ENCODE measurements around the gene VIPR2. TPM values are rescaled to one million over a fixed set of nuclear protein-coding genes. Genes with fewer than 3 reads are reported as not detected.
"Not testable (repeated sequence)": the region's sequence is repeated elsewhere in the genome, so short reads cannot be mapped to it uniquely, and the experiment has no call there.

VIPR2 gene
- total RNA-seq, 1 donor from 2014 or later = 0.07 TPM

DNA sequence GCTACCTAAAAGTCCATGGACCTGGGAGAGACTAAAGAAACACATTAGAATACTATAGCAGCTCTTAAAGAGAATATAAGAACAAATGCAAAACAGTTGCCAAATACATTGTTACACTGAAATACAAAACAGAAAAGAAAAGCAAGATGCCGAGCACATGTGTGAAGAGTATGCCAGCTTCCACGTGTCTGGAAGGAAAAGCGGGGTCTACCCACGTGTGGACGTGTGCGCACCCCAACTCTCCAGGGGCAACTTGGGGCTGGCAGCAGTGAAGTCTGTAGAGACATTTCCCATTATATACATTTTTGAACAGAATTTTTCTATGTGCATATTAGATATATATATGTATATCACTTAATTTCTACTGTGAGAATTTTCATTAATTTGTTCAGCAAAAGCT, 6.2 kb downstream of the VIPR2 start:
- Mint-ChIP-seq H3K27me3 (ENCODE audit: low read depth) (peaks cover 57% of the 10 kb centered on the region), H3K36me3 (ENCODE audit: low read depth) (no peaks in the 10 kb centered on the region), H3K4me3 (ENCODE audit: unreplicated experiment) (no peak overlapping the region), H3K4me1 (ENCODE audit: low read depth) (peaks cover 8% of the 10 kb centered on the region), H3K9me3 (ENCODE audit: low read depth) (no peaks in the 10 kb centered on the region), H3K27ac (ENCODE audit: unreplicated experiment) (no peak overlapping the region)
- TF ChIP-seq, protein P1, sequence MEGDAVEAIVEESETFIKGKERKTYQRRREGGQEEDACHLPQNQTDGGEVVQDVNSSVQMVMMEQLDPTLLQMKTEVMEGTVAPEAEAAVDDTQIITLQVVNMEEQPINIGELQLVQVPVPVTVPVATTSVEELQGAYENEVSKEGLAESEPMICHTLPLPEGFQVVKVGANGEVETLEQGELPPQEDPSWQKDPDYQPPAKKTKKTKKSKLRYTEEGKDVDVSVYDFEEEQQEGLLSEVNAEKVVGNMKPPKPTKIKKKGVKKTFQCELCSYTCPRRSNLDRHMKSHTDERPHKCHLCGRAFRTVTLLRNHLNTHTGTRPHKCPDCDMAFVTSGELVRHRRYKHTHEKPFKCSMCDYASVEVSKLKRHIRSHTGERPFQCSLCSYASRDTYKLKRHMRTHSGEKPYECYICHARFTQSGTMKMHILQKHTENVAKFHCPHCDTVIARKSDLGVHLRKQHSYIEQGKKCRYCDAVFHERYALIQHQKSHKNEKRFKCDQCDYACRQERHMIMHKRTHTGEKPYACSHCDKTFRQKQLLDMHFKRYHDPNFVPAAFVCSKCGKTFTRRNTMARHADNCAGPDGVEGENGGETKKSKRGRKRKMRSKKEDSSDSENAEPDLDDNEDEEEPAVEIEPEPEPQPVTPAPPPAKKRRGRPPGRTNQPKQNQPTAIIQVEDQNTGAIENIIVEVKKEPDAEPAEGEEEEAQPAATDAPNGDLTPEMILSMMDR (IDR thresholded peaks at IDR 0.05) = no peak
- DNase-seq (ENCODE audit: low spot score) = no peak

DNA sequence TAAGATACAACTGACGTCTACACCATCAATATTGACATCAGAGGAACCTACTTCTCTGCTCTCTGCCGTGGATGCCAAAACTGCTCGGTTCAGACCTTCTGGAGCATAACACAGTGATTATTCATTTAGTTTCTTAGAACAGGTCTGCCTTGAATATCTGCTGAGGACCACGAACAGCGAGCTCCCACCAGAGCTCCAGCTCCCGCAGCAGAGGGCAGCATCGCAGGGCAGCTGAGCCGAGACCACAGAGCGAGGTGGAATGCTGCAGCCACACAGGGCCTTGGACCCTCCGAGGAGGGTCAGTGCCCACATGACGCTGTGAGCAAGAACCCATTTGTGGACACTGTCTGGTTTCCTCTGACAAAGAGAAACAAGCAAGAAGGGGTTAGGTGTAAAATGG, 6.8 kb downstream of the VIPR2 start:
- peaks cover 8% of the 10 kb centered on the region for H3K4me1 Mint-ChIP-seq (ENCODE audit: low read depth)
- no peaks in the 10 kb centered on the region for H3K36me3 Mint-ChIP-seq (ENCODE audit: low read depth)
- peaks cover 52% of the 10 kb centered on the region for H3K27me3 Mint-ChIP-seq (ENCODE audit: low read depth)
- no peak overlapping the region for H3K27ac Mint-ChIP-seq (ENCODE audit: unreplicated experiment)
- H3K4me3 Mint-ChIP-seq (ENCODE audit: unreplicated experiment) = no peak overlapping the region
- H3K9me3 Mint-ChIP-seq (ENCODE audit: low read depth) = no peaks in the 10 kb centered on the region
- TF ChIP-seq, protein P1 (IDR thresholded peaks at IDR 0.05) = no peak
- no peak for DNase-seq (ENCODE audit: low spot score)

DNA sequence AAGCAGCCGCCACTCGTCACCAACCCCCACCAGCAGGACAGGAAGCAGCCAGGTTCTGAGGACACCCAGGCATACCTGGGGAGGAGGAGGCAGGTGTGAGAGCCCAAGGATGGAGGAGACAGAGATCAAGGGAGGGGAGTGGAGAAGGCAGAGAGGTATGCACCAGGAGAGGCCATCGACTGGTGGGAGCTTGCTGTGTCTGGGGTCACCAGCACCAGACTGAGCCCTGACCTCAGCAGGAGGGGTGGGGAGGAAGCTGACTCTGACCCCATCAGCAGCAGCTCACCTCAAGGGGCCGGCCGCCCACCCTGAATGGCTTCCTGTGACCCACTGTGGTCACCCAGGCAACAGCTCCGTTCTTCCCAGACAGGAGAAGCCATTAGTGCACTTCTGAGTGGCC, 7.8 kb downstream of the VIPR2 start:
- peaks cover 8% of the 10 kb centered on the region for H3K4me1 Mint-ChIP-seq (ENCODE audit: low read depth)
- H3K9me3 Mint-ChIP-seq (ENCODE audit: low read depth) = no peaks in the 10 kb centered on the region
- no peak overlapping the region for H3K27ac Mint-ChIP-seq (ENCODE audit: unreplicated experiment)
- DNase-seq (ENCODE audit: low spot score) = no peak
- no peak overlapping the region for H3K4me3 Mint-ChIP-seq (ENCODE audit: unreplicated experiment)
- H3K36me3 Mint-ChIP-seq (ENCODE audit: low read depth) = no peaks in the 10 kb centered on the region
- TF ChIP-seq, protein P1 (IDR thresholded peaks at IDR 0.05) = no peak
- H3K27me3 Mint-ChIP-seq (ENCODE audit: low read depth) = peaks cover 43% of the 10 kb centered on the region

DNA sequence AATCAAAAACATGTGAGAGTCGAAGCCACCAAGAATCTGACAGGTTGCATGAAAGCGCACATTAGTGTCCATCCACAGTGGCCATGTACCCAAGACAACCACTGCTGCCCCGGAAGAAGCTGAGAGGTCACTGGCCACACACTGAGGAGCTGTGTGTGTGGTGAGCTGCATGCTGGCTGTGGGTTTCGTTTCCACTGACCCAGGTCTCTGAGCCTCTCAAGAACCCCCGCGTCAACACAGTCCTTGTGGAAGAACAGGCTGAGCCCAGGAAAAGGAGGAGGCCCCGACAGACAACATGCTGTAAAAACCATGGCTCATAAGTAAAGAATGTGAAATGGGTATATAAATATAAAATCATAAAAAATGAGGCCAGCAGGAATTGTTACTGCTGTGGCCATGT, 8.2 kb downstream of the VIPR2 start:
- no peak for DNase-seq (ENCODE audit: low spot score)
- no peak overlapping the region for H3K4me3 Mint-ChIP-seq (ENCODE audit: unreplicated experiment)
- H3K4me1 Mint-ChIP-seq (ENCODE audit: low read depth) = peaks cover 8% of the 10 kb centered on the region
- H3K9me3 Mint-ChIP-seq (ENCODE audit: low read depth) = no peaks in the 10 kb centered on the region
- peaks cover 41% of the 10 kb centered on the region for H3K27me3 Mint-ChIP-seq (ENCODE audit: low read depth)
- no peak overlapping the region for H3K27ac Mint-ChIP-seq (ENCODE audit: unreplicated experiment)
- TF ChIP-seq, protein P1 (IDR thresholded peaks at IDR 0.05) = no peak
- no peaks in the 10 kb centered on the region for H3K36me3 Mint-ChIP-seq (ENCODE audit: low read depth)

DNA sequence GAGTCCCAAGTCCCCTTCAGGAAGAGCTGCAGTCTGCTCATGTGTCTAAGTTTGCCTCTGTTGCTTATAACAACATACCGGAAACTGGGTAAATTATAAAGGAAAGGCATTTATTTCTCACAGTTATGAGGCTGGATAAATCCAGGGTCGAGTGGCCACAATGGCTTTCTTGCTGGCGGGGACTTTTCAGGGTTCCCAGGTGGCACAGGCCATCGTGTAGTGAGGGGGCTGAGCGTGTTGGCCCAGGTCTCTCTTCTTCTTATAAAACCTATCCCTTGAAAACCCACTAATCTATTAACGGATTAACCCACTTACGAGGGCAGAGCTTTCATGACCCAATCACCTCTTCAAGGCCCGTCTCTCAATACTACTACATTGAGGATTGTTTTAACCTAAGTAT, 8.7 kb downstream of the VIPR2 start:
- peaks cover 8% of the 10 kb centered on the region for H3K4me1 Mint-ChIP-seq (ENCODE audit: low read depth)
- TF ChIP-seq, protein P1 (IDR thresholded peaks at IDR 0.05) = no peak
- no peaks in the 10 kb centered on the region for H3K36me3 Mint-ChIP-seq (ENCODE audit: low read depth)
- H3K27me3 Mint-ChIP-seq (ENCODE audit: low read depth) = peaks cover 41% of the 10 kb centered on the region
- no peak for DNase-seq (ENCODE audit: low spot score)
- no peak overlapping the region for H3K27ac Mint-ChIP-seq (ENCODE audit: unreplicated experiment)
- no peaks in the 10 kb centered on the region for H3K9me3 Mint-ChIP-seq (ENCODE audit: low read depth)
- no peak overlapping the region for H3K4me3 Mint-ChIP-seq (ENCODE audit: unreplicated experiment)

DNA sequence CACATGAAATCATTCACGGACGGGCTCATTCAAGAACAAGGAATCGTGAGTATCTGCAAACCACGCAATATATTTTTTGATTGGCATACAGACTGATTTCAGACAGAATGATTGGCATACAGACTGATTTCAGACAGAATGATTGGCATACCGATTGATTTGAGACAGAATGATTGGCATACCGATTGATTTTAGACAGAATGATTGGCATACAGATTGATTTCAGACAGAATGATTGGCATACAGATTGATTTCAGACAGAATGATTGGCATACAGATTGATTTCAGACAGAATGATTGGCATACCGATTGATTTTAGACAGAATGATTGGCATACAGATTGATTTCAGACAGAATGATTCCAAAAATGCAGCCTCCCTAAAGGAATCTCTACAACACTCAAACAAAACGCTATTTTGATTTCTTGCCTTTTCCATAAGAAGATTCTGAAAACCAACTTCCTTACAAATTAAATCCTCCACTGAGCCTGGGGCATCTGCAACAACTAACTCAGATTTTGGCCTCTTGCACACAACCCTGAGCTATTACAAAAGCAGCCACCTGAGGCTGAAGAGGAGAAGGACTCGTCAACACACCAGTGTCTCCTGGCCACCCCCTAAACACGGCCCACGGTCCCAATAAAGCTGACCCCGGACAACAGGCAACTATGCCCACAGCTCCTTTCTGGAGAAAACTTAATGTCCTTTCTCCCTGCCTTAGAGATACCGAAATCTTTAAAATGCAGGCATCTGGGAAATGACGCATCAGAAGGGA, 11.8 kb downstream of the VIPR2 start:
- H3K4me1 Mint-ChIP-seq (ENCODE audit: low read depth); DNase-seq (ENCODE audit: low spot score); H3K9me3 Mint-ChIP-seq (ENCODE audit: low read depth); H3K27ac Mint-ChIP-seq (ENCODE audit: unreplicated experiment); H3K36me3 Mint-ChIP-seq (ENCODE audit: low read depth); H3K4me3 Mint-ChIP-seq (ENCODE audit: unreplicated experiment): not testable (repeated sequence)
- H3K27me3 Mint-ChIP-seq (ENCODE audit: low read depth) = peaks cover 17% of the 10 kb centered on the region

All from chondrocyte (in vitro differentiated cells).